ENCODE results near the gene PLD6. TPM values are rescaled to one million over a fixed set of nuclear protein-coding genes. Genes with fewer than 3 reads are reported as not detected.
"Not testable (repeated sequence)": the region's sequence is repeated elsewhere in the genome, so short reads cannot be mapped to it uniquely, and the experiment has no call there.

Gene PLD6
- 1 to 10 TPM; 2.9 to 4.7 (median 4.6) TPM for polyA plus RNA-seq (ENCODE audit: insufficient read length in 3 of 3)
- long read RNA-seq, donor 1, partial matches to known transcripts = 0 of 1 reads
- long read RNA-seq, donor 1, other reads (novel, unspliced or antisense) = 0 of 1 reads
- long read RNA-seq, donor 2, partial matches to known transcripts = 0 of 3 reads
- long read RNA-seq, donor 2, other reads (novel, unspliced or antisense) = 0 of 3 reads
- long read RNA-seq, donor 3, partial matches to known transcripts = 0 of 1 reads
- long read RNA-seq, donor 3, other reads (novel, unspliced or antisense) = 0 of 1 reads
- long read RNA-seq, donor 4, partial matches to known transcripts = 0 of 1 reads
- long read RNA-seq, donor 4, other reads (novel, unspliced or antisense) = 0 of 1 reads
- long read RNA-seq, donor 5 = 0 reads
- long read RNA-seq, donor 6, partial matches to known transcripts = 0 of 1 reads
- long read RNA-seq, donor 6, other reads (novel, unspliced or antisense) = 0 of 1 reads
- long read RNA-seq, donor 7, partial matches to known transcripts = 0 of 2 reads
- long read RNA-seq, donor 7, other reads (novel, unspliced or antisense) = 0 of 2 reads
- long read RNA-seq, donor 8, partial matches to known transcripts = 0 of 1 reads
- long read RNA-seq, donor 8, other reads (novel, unspliced or antisense) = 0 of 1 reads
- long read RNA-seq, donor 9, partial matches to known transcripts = 0 of 2 reads
- long read RNA-seq, donor 9, other reads (novel, unspliced or antisense) = 0 of 2 reads
- long read RNA-seq, donor 10 = 0 reads
- long read RNA-seq, donor 11, partial matches to known transcripts = 0 of 3 reads
- long read RNA-seq, donor 11, other reads (novel, unspliced or antisense) = 0 of 3 reads
- long read RNA-seq, donor 12, partial matches to known transcripts = 0 of 3 reads
- long read RNA-seq, donor 12, other reads (novel, unspliced or antisense) = 0 of 3 reads
- long read RNA-seq, donor 13 = 0 reads
- long read RNA-seq, donor 14 = 0 reads
- long read RNA-seq, donor 15 = 0 reads
- long read RNA-seq, donor 16, partial matches to known transcripts = 0 of 3 reads
- long read RNA-seq, donor 16, other reads (novel, unspliced or antisense) = 0 of 3 reads

DNA sequence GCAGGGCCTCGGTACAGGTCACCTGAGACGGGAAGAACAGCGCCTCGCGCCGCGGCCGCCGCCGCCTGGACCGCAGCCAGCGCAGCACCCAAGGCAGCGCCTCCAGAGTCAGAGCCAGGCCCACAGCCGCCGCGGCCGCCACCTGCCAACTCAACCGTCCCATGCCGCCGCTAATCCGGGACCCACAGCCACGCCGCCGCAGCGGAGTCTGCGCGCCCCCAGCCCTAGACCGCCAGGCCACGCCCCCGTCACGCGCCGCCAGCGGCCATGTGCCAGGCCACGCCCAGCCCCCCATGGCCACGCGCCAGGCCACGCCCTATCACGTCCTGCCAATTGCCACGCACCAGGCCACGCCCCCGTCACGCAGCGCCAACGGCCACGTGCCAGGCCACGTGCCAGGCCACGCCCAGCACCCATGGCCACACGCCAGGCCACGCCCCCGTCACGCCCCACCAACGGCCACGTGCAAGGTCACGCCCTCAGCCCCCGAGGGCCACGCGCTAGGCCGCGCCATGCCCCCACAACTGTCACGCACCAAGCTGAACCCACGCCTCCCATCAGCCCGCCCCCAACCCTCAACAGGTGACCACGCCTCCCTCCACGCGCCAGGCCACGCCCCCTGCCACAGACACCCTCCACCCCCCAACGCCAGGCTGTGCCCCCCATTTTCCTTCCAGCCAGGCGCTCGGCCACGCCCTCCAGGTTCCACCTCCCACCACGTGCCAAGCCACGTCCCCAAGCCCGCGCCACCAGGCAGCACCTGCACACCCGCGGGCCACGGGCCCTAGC, at the start of gene PLD6:
PLD6 (minus strand) TSS at position 210 of the 789 bp plus-strand sequence; CDS start at position 163, 47 bp downstream.
- peak; percentile 59 for DNase-seq

- not testable (repeated sequence) for DNase-seq
Observed at GRCh38 chr17:17255689-17256088, 49.6 kb upstream of the PLD6 start.

DNA sequence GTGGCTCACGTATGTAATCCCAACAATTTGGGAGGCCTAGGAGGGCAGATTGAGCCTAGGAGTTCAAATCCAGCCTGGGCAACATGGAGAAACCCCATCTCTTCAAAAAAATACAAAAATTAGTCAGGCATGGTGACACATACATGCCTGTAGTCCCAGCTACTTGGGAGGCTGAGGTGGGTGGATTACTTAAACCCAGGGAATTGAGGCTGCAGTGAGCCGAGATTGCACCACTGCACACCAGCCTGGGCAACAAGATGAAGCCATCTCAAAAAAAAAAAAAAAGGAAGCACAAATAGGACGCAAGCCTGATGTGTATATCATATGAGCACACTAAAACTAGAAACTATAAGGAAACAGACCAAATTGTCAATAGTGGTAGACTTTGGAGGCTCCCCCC, 47.9 kb upstream of the PLD6 start:
- no peak for DNase-seq

DNA sequence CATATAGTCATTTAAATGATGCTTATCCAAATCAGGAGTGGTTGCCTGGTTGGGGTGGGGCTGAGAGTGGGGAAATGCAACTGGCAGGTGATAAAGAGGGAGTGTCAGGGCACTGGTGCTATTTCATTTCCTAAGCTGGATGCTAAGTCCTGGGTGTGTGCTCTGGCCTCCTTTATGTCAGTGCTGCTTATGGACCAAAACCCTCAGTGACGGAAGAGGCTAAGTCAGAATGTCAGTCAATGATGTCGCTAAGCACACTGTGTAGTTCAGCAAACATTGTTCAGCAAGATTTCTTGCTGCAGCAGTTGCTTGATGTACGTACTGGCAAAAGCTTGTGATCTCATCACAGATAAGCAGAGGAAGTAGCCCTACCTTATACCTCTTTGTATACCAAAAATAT, 47.3 kb upstream of the PLD6 start:
- no peak for DNase-seq

DNA sequence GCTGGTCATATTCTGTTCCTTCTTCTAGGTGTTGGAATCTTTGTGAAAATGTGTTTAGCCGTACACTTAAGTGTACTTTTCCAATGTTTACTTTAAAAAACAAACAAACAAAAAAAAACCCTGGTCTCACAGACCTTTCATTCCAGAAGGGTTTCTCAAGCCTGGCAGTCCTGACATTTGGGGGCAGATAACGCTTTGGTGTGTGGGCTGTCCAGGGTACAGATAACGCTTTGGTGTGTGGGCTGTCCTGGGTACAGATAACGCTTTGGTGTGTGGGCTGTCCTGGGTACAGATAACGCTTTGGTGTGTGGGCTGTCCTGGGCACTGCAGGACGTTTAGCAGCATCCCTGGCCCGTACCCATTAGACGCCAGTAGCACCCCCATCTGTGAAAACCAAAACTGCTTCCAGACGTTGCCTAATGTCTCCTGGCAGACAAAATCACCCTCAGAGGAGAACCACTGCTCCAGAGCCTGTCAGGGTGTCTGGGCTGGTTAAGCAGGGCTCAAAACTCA, 46.1 kb upstream of the PLD6 start:
- no peak for DNase-seq

- DNase-seq = no peak
Observed at GRCh38 chr17:17246879-17247278, 40.7 kb upstream of the PLD6 start.

GRCh38 chr17:17243163-17243562, 37.0 kb upstream of the PLD6 start:
- no peak for DNase-seq

DNA sequence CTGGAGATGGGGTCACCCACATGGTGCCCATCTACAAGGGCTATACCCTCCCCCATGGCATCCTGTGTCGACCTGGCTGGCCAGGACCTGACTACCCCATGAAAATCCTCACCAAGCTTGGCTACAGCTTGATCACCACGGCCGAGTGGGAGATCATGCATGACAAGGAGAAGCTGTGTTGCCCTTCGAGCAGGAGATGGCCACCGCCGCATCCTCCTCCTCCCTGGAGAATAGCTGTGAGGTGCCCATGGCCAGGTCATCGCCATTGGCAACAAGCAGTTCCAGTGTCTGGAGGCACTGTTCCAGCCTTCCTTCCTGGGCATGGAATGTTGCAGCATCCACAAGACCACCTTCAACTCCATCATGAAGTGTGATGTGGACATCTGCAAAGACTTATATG, 36.1 kb upstream of the PLD6 start:
- DNase-seq = no peak

GRCh38 chr17:17241656-17242055, 35.5 kb upstream of the PLD6 start:
- no peak for DNase-seq

DNA sequence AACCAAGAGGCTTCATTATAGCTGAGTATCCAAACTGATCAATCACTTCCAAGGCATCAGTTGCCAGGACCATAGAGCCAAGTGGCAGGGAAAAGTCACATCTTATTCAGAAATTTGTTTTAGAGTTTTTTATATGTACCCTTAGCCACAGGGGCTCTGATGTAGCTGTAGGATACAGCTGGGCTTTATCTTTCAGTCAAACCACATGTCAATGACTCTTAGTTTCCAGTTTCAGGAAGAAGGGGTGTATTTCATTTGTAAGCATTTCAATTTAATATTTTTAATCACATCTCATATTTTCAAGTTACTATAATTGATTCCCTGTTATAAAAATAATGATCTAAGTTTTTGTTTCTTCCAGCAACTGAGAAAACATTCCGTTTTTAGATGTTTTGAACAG, 33.7 kb upstream of the PLD6 start:
- DNase-seq = no peak

DNA sequence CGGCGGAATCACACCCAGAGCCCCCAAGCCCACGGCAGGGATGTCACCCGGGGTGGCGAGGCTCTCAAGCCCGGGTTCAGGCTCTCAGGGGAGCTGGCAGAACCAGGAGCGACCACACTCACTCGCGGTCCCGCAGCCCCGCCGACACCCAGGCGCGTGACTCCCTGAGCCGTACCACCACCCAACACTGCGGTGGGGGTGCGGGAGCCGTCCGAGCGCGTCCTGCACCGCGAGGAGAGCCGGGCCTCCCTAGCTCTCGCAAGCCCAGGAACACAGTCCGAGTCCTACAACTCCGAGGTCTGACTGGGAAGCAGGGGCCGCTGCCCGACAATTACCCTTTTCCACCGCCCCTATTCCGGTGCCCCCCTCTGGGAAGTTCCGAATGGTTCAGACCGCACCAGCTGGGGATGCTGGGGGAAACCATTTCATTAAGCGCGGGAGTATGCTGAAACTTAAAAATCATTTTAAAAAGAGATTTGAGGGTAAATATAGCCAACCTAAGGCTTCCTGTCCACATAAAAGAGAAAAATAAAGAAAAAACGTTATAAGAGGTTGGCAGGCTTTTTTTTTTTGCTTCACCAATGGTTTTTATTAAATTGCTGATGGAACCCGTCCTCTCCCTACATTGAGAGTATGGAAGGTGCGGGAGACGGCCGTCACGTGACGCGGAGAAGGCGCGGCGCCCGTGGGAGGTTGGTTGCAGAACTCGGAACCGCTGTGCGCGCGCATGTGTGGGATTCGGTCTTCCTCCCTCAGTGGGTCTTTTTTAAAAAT, 31.1 kb upstream of the PLD6 start, which contains the start of gene FLCN:
FLCN (minus strand) TSS at position 143 of the 774 bp plus-strand sequence. CDS start 9,031 bp downstream, outside the sequence.
- peak; percentile 87 for DNase-seq

GRCh38 chr17:17236295-17237025, 30.3 kb upstream of the PLD6 start:
- DNase-seq = peak; percentile 14

GRCh38 chr17:17235212-17236174, 29.4 kb upstream of the PLD6 start:
- peak; percentile 1 for DNase-seq

GRCh38 chr17:17232303-17232621, 26.1 kb upstream of the PLD6 start:
- no peak for DNase-seq

DNA sequence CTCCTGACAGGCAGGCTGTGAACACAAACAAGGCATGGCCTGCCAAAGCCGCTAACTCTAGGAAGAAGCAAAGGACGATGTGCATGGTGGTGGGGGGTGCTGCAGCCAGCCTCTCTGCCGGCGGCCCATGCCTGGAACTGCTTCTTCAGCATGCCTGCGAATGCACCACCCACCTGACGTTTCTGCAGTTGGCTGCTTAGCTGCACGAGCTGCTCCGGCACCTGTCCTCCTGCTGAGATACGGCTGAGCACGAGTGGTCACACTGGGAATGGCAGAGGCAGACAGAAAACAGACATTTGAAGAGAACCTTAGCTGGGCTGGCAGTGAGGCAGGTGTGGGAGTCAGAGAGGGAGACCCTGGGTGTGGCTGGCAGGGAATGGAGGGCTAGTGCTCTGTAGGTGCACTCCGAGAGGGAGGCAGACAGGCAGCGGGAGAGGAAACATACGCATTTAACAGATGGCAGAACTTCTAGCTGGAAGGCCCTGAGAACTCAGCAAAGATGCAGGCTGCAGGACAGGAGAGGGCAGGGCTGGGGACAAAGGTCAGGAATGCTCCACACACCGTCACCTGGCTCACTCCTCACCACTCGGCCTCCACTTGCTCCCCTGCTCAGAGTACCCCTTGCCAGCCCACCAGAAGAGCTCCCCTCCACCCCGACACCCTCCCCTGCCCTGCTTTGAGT, 25.6 kb upstream of the PLD6 start:
- no peak for DNase-seq

GRCh38 chr17:17229416-17230384, 23.6 kb upstream of the PLD6 start:
- no peak for DNase-seq
